IPS DF 4.7 (cell line): Measurements from ENCODE around the gene ADAMTS15.
"Not testable (repeated sequence)": the region's sequence is repeated elsewhere in the genome, so short reads cannot be mapped to it uniquely, and the experiment has no call there.

Source experiments
- DNase-seq: peaks from one replicate; pipeline ENCODE4 v3.0.0-alpha.2; 2013; ENCODE audit warnings: low spot score; ENCODE audit errors: extremely low read depth

Gene ADAMTS15

GRCh38 chr11:130436171-130436570 lies 12.3 kb upstream of the ADAMTS15 start:
- no peak for DNase-seq

GRCh38 chr11:130437848-130438247 lies 10.6 kb upstream of the ADAMTS15 start:
- DNase-seq = no peak

DNA sequence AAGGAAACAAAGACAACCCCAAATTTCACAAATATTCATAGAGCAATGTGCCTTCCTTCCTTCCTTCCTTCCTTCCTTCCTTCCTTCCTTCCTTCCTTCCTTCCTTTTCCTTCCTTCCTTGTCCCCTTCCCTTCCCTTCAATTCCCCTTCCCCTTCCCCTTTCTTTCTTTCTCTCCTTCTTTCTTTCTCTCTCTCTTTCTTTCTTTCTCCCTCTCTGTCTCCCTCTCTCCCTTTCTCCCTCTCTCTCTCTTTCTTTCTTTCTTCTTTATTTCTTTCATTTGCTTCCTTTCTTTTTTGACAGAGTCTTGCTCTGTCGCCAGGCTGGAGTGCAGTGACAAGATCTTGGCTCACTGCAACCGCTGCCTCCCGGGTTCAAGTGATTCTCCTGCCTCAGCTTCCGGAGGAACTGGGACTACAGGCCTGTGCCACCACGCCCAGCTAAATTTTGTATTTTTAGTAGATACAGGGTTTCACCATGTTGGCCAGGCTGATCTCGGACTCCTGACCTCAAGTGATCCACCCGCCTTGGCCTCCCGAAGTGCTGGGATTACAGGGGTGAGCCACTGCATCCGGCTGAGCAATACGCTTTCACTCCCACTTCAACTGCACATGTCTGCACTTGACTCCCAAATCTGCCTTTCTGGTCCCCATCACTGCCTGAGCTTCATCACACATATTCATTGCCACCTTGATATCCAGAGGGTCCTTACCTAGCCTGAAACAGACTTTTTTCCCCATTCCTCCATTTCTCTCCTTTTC lies 9.9 kb upstream of the ADAMTS15 start:
- not testable (repeated sequence) for DNase-seq

- no peak for DNase-seq
Measured at GRCh38 chr11:130439160-130439519, 9.3 kb upstream of the ADAMTS15 start.

- no peak for DNase-seq
Measured at GRCh38 chr11:130439876-130440275, 8.6 kb upstream of the ADAMTS15 start.

GRCh38 chr11:130441719-130442118 lies 6.7 kb upstream of the ADAMTS15 start:
- no peak for DNase-seq

DNA sequence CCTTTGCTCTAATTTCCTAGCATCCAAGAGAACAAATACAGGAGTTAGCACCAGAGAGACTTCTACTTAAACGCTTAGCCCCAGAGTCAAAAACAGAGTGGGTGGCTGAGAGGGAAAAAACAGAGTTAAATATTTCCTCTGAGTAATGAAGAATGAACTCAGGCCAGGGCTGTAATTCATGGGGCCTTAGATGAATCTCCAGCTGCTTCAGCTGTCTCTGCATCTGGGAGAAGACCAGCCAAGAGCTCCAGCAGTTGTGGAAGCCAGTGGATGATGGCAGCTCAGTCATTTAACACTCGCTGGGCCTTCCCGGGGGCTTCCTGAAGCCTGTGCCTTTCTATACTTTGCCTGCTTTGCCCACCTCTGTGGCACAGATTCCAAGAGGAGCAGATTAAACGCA lies 5.7 kb upstream of the ADAMTS15 start:
- DNase-seq = no peak

DNA sequence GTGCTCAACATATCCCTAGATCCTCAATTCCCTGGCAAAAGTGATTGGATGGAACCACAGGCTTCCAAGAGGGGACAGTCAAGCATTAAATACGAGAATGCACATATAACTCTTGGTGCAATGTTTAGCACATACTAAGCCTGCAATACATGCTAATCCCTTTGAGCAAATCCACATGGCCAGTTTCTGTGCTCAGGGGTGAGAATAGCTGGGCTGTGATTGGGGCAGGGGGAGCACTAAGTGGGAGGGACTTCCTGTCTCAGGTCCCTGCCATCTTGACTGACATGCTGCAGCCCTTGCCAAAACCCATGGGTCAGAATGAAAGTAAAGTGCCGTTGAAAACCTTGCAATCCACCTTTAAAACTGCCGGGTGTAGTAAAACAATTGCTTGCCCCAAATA lies 2.7 kb upstream of the ADAMTS15 start:
- no peak for DNase-seq

DNA sequence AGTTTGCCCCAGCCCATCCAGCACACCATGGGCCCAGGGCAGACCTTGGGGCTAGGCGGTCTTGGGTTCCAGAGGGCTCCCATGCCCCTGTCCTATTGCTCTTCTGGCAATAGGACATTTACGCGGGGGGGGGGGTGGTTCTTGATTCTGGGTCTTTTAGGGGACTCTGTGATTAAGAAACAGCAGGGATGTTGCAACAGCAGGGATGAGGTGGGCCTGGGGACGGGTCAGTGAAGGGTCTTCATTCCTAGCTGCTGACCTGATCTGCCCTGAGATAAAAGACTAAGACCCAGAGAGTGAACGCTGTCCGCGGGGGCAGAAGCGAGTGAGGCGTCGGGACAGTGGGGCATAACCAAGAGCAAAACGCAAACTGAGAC lies 418 bp upstream of the ADAMTS15 start:
- no peak for DNase-seq

DNA sequence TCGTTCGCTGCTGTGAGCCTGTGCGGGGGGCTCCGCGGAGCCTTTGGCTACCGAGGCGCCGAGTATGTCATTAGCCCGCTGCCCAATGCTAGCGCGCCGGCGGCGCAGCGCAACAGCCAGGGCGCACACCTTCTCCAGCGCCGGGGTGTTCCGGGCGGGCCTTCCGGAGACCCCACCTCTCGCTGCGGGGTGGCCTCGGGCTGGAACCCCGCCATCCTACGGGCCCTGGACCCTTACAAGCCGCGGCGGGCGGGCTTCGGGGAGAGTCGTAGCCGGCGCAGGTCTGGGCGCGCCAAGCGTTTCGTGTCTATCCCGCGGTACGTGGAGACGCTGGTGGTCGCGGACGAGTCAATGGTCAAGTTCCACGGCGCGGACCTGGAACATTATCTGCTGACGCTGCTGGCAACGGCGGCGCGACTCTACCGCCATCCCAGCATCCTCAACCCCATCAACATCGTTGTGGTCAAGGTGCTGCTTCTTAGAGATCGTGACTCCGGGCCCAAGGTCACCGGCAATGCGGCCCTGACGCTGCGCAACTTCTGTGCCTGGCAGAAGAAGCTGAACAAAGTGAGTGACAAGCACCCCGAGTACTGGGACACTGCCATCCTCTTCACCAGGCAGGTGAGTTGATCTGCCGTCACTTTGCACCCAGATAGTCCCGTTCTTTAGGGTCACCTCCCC lies 1.0 kb downstream of the ADAMTS15 start:
- DNase-seq = no peak

- DNase-seq = no peak
Measured at GRCh38 chr11:130449996-130450769, 1.7 kb downstream of the ADAMTS15 start.

DNA sequence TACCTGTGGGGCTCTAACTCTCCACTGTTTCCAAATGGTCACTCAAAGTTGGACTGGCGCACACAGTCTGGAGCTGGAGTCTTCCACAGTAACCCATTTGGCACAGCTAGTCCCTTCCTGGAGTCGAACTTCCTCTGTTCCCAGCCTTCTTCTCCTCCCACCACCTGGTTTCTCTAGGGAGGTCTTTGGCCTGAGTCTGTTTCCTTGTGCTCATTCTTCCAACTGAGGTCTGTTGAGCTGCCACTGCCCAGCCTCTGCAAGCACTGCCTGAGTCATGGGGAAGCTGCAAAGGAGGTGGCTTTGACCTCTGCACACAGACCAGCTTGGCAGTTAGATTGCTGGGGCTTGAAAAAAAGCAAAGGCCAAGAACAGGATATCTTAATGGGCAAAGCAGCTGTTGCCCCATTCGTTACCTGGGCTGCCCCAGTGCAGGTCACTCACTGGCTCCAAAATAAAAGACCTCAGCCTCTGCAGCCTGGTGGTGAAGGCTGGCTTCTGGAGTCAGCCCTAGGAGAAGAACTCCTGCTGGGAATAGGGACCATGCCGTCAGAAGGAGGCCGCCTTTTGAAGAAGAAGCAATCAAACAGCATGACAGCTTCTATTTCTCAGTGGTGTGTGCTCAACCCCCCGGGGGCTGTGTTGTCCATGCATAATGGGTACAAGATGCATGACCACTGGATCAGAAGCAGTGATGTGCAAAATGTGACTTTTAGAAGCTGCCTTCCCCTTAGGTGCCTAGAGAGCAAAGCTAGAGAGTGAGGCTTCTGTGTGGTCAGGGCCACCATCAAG lies 3.0 kb downstream of the ADAMTS15 start:
- DNase-seq = no peak

DNA sequence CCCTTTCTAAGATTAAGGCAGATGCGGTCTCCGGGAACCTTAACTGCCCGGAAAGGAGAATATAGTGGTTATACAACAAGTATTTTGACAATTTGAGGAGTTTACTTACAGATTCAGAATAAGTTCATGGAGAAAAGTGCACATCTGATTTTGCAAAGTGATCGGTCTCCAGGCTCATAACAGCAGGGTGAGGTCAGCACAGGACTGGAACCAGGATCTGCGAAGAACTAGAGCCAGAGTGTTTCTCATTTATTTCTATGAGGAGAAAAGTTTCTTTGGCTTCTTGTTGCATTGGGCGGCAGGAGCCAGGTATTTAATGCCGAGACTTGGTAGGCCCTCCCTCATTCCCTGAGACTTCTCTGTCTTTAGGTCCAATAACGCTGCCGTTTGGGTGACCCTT lies 3.7 kb downstream of the ADAMTS15 start:
- DNase-seq = no peak

DNA sequence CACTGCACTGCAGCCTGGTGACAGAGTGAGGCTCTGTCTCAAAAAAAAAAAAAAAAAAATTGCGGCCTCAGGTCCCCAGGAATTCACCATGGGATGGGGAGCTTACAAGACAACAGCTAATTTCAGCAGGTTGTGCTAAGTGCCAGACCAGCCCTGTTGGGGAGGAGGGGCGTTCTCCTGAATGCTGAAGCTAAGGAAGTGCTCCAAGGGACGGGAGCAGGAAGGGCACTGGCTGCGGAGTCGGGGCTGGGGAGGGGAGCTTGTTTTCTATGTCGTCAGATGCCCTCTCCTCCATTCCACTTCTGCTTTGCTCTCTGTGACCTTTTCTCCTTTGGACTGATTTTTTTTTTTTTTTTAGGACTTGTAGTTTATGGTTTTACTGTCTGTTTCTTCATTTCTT lies 4.5 kb downstream of the ADAMTS15 start:
- no peak for DNase-seq

GRCh38 chr11:130454491-130455252 lies 6.2 kb downstream of the ADAMTS15 start:
- no peak for DNase-seq

- no peak for DNase-seq
Measured at GRCh38 chr11:130455483-130456127, 7.2 kb downstream of the ADAMTS15 start.

GRCh38 chr11:130456286-130456685 lies 7.8 kb downstream of the ADAMTS15 start:
- DNase-seq = no peak

- DNase-seq = no peak
Measured at GRCh38 chr11:130457623-130458409, 9.4 kb downstream of the ADAMTS15 start.

- DNase-seq = no peak
Measured at GRCh38 chr11:130458410-130458729, 9.9 kb downstream of the ADAMTS15 start.

GRCh38 chr11:130459521-130459920 lies 11.1 kb downstream of the ADAMTS15 start:
- DNase-seq = no peak
